Ishikawa (cell line): ENCODE results near the gene RFX6.

ENCODE experiments used
- CEBPB ChIP-seq: IDR thresholded peaks from 2 replicates; pipeline ENCODE4 v1.6.1; 2012
- CREB1 ChIP-seq: IDR thresholded peaks from 2 replicates; pipeline ENCODE4 v1.6.1; 2012; ENCODE audit warnings: low read depth
- RAD21 ChIP-seq: IDR thresholded peaks from 2 replicates; pipeline ENCODE4 v1.6.1; 2012; ENCODE audit warnings: low read depth
- TEAD4 ChIP-seq: IDR thresholded peaks from 2 replicates; pipeline ENCODE4 v1.6.1; 2012

GRCh38 chr6:116888732-116889360, 11.8 kb downstream of the RFX6 start:
- no peak for TF ChIP-seq RAD21
- no peak for TF ChIP-seq CREB1
- no peak for TF ChIP-seq CEBPB
- no peak for TF ChIP-seq TEAD4
